ENCODE measurements around the gene ADGRD2. TPM values are rescaled to one million over a fixed set of nuclear protein-coding genes. Genes with fewer than 3 reads are reported as not detected.

The ADGRD2 gene
- total RNA-seq, 1 experiment from 2014 or later = not detected

GRCh38 chr9:124493794-124494479, 43.7 kb downstream of the ADGRD2 start:
- Histone ChIP-seq H2AFZ (ENCODE audit: low read depth, low read length, poor library complexity, severe bottlenecking) (no peak overlapping the region), H3K36me3 (ENCODE audit: control insufficient read depth in 1 of 2, insufficient read depth in 2 of 2, low read length in 2 of 2) (no peaks in the 10 kb centered on the region), H3K9me2 (ENCODE audit: insufficient read depth) (no peaks in the 10 kb centered on the region), H3K27ac (ENCODE audit: low read depth, low read length) (no peak overlapping the region), H3K4me1 (ENCODE audit: control insufficient read depth in 1 of 2, insufficient read depth in 2 of 2, low read length in 2 of 2) (no peaks in the 10 kb centered on the region), H3K27me3 (ENCODE audit: insufficient read depth, low read length) (no peaks in the 10 kb centered on the region), H3K4me3 (replicated peaks in 1 of 2; ENCODE audit: low read depth in 1 of 2, low read length in 2 of 2) (no peak overlapping the region), H3K79me2 (ENCODE audit: insufficient read depth, low read length) (no peaks in the 10 kb centered on the region), H3K9me3 (ENCODE audit: control insufficient read depth in 1 of 2, insufficient read depth in 1 of 2, low read depth in 1 of 2, low read length in 2 of 2) (no peaks in the 10 kb centered on the region), H3K9ac (ENCODE audit: low read length) (no peak overlapping the region), H4K20me1 (ENCODE audit: insufficient read depth) (no peaks in the 10 kb centered on the region), H3K4me2 (ENCODE audit: low read length) (no peak overlapping the region)
- DNase-seq (ENCODE audit: low read depth, low spot score) (no peak), ATAC-seq (no peak)
- ChIA-PET CTCF (no interaction called here), POLR2A (no interaction called here), RAD21 (ENCODE audit: low non-redundant PET in 1 of 2, low total read pairs in 2 of 2, uncharacterized antibody in 2 of 2, unreplicated experiment in 2 of 2) (no interaction called here)
- intact Hi-C loops (cut with micrococcal nuclease) = no loop called here
- BruUV-seq (replicated peaks) = no TSS peak
- TF ChIP-seq EGR1 (IDR thresholded peaks at IDR 0.05; ENCODE audit: low read depth) (no peak), YY1 (IDR thresholded peaks at IDR 0.05; ENCODE audit: extremely low read depth, insufficient replicate concordance, low read depth, low read length) (no peak), POLR2AphosphoS5 (IDR thresholded peaks at IDR 0.05; ENCODE audit: low read depth, low read length) (no peak), POLR2A (IDR thresholded peaks at IDR 0.05; ENCODE audit: borderline replicate concordance, extremely low read depth, insufficient read depth, insufficient read length) (no peak), CBX3 (IDR thresholded peaks at IDR 0.05; ENCODE audit: low read depth) (no peak), ATF3 (IDR thresholded peaks at IDR 0.05) (no peak), ZNF274 (IDR thresholded peaks at IDR 0.05; ENCODE audit: low read depth, low read length) (no peak), RAD21 (IDR thresholded peaks at IDR 0.05; ENCODE audit: low read depth) (no peak), CEBPB (IDR thresholded peaks at IDR 0.05; ENCODE audit: low read depth) (no peak), JUND (IDR thresholded peaks at IDR 0.05) (no peak), ELF1 (IDR thresholded peaks at IDR 0.05; ENCODE audit: borderline replicate concordance, low read depth) (no peak), SRF (IDR thresholded peaks at IDR 0.05; ENCODE audit: low read depth) (no peak), FOSL1 (IDR thresholded peaks at IDR 0.05; ENCODE audit: low read depth) (no peak), SP1 (IDR thresholded peaks at IDR 0.05; ENCODE audit: low read depth) (no peak), MAX (IDR thresholded peaks at IDR 0.05) (no peak), EZH2 (IDR thresholded peaks at IDR 0.05) (no peak), ZFX (IDR thresholded peaks at IDR 0.05) (no peak)
- TF ChIP-seq, protein P1, sequence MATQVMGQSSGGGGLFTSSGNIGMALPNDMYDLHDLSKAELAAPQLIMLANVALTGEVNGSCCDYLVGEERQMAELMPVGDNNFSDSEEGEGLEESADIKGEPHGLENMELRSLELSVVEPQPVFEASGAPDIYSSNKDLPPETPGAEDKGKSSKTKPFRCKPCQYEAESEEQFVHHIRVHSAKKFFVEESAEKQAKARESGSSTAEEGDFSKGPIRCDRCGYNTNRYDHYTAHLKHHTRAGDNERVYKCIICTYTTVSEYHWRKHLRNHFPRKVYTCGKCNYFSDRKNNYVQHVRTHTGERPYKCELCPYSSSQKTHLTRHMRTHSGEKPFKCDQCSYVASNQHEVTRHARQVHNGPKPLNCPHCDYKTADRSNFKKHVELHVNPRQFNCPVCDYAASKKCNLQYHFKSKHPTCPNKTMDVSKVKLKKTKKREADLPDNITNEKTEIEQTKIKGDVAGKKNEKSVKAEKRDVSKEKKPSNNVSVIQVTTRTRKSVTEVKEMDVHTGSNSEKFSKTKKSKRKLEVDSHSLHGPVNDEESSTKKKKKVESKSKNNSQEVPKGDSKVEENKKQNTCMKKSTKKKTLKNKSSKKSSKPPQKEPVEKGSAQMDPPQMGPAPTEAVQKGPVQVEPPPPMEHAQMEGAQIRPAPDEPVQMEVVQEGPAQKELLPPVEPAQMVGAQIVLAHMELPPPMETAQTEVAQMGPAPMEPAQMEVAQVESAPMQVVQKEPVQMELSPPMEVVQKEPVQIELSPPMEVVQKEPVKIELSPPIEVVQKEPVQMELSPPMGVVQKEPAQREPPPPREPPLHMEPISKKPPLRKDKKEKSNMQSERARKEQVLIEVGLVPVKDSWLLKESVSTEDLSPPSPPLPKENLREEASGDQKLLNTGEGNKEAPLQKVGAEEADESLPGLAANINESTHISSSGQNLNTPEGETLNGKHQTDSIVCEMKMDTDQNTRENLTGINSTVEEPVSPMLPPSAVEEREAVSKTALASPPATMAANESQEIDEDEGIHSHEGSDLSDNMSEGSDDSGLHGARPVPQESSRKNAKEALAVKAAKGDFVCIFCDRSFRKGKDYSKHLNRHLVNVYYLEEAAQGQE (IDR thresholded peaks at IDR 0.05; ENCODE audit: low read depth) = no peak

Data from HCT116 (cell line).